ENCODE results near the gene MEIOB. TPM values are rescaled to one million over a fixed set of nuclear protein-coding genes. Genes with fewer than 3 reads are reported as not detected.

Gene MEIOB, protein sequence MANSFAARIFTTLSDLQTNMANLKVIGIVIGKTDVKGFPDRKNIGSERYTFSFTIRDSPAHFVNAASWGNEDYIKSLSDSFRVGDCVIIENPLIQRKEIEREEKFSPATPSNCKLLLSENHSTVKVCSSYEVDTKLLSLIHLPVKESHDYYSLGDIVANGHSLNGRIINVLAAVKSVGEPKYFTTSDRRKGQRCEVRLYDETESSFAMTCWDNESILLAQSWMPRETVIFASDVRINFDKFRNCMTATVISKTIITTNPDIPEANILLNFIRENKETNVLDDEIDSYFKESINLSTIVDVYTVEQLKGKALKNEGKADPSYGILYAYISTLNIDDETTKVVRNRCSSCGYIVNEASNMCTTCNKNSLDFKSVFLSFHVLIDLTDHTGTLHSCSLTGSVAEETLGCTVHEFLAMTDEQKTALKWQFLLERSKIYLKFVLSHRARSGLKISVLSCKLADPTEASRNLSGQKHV
- 11.7 TPM for polyA plus RNA-seq (2012; ENCODE audit: insufficient read length, low read depth)

DNA sequence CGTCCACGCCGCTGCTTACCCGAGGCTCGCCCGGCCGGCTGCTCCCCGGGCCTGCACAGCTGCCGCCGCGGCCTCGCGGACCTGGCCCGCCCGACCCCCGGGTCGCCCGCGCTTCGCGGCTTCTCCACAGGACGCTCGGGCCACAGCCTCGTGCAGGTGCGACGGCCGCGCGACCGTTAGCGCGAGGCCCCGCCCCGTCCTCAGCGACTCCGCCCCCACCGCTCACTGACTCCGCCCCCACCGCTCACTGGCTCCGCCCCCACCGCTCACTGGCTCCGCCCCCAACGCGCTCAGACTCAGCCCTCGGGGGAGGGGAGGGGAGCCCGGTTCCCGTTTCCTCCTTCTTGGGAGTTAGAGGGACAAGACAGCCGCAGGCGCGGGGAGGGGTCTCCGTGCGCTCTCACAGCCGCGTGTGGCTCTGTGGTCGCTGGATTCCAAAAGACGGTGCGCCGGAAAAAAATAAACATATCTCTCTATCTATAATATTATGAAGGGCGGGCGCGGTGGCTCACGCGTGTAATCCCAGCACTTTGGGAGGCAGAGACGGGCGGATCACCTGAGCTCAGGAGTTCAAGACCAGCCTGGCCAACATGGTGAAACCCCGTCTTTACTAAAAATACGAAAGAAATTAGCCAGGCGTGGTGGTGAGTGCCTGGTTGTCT lies at the start of gene MEIOB:
Gene MEIOB, minus strand, starts transcription at position 191 of the 662 bp plus-strand sequence. CDS start 3,989 bp downstream, outside the sequence.
- TF ChIP-seq TAF1 (IDR thresholded peaks at IDR 0.05; ENCODE audit: borderline replicate concordance, insufficient read depth, low read length), result no peak
- TF ChIP-seq POLR2AphosphoS5 (IDR thresholded peaks at IDR 0.05; ENCODE audit: low read depth, low read length), result no peak
- TF ChIP-seq FOXP2 (optimal IDR thresholded peaks at IDR 0.05; ENCODE audit: borderline replicate concordance, extremely low read depth, extremely low read length, insufficient read depth), result no peak
- no peak for TF ChIP-seq SIN3A (IDR thresholded peaks at IDR 0.05; ENCODE audit: borderline replicate concordance, insufficient read depth, low read length)
- TF ChIP-seq, protein P1, sequence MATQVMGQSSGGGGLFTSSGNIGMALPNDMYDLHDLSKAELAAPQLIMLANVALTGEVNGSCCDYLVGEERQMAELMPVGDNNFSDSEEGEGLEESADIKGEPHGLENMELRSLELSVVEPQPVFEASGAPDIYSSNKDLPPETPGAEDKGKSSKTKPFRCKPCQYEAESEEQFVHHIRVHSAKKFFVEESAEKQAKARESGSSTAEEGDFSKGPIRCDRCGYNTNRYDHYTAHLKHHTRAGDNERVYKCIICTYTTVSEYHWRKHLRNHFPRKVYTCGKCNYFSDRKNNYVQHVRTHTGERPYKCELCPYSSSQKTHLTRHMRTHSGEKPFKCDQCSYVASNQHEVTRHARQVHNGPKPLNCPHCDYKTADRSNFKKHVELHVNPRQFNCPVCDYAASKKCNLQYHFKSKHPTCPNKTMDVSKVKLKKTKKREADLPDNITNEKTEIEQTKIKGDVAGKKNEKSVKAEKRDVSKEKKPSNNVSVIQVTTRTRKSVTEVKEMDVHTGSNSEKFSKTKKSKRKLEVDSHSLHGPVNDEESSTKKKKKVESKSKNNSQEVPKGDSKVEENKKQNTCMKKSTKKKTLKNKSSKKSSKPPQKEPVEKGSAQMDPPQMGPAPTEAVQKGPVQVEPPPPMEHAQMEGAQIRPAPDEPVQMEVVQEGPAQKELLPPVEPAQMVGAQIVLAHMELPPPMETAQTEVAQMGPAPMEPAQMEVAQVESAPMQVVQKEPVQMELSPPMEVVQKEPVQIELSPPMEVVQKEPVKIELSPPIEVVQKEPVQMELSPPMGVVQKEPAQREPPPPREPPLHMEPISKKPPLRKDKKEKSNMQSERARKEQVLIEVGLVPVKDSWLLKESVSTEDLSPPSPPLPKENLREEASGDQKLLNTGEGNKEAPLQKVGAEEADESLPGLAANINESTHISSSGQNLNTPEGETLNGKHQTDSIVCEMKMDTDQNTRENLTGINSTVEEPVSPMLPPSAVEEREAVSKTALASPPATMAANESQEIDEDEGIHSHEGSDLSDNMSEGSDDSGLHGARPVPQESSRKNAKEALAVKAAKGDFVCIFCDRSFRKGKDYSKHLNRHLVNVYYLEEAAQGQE (IDR thresholded peaks at IDR 0.05; ENCODE audit: insufficient read depth in 1 of 2, low read depth in 2 of 2, low read length in 2 of 2), result no peak

DNA sequence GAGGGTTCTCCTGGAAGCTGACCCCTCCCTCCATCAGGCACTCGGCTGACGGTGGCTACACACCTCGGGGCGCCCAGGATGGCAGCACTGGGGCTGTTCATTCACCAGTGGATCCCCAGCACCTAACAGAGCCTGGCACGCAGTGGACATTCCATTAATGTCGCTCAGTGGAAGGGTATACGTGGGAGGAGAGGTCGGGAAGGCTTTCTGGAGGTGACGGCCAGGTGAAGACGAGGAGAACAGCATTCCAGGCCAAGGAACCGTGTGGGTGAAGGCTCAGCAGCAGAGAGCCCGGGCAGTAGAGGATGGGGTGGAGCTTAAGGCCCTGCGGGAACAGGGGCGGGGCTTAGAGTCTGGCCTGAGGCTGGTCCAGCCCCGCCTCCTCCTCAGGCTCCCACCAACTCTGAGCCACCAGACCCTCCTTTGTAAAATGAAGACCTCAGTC lies 48.8 kb upstream of the MEIOB start:
- TF ChIP-seq, protein P1 (IDR thresholded peaks at IDR 0.05; ENCODE audit: insufficient read depth in 1 of 2, low read depth in 2 of 2, low read length in 2 of 2), result no peak
- no peak for TF ChIP-seq TAF1 (IDR thresholded peaks at IDR 0.05; ENCODE audit: borderline replicate concordance, insufficient read depth, low read length)
- no peak for TF ChIP-seq FOXP2 (optimal IDR thresholded peaks at IDR 0.05; ENCODE audit: borderline replicate concordance, extremely low read depth, extremely low read length, insufficient read depth)
- no peak for TF ChIP-seq SIN3A (IDR thresholded peaks at IDR 0.05; ENCODE audit: borderline replicate concordance, insufficient read depth, low read length)
- TF ChIP-seq POLR2AphosphoS5 (IDR thresholded peaks at IDR 0.05; ENCODE audit: low read depth, low read length), result no peak

DNA sequence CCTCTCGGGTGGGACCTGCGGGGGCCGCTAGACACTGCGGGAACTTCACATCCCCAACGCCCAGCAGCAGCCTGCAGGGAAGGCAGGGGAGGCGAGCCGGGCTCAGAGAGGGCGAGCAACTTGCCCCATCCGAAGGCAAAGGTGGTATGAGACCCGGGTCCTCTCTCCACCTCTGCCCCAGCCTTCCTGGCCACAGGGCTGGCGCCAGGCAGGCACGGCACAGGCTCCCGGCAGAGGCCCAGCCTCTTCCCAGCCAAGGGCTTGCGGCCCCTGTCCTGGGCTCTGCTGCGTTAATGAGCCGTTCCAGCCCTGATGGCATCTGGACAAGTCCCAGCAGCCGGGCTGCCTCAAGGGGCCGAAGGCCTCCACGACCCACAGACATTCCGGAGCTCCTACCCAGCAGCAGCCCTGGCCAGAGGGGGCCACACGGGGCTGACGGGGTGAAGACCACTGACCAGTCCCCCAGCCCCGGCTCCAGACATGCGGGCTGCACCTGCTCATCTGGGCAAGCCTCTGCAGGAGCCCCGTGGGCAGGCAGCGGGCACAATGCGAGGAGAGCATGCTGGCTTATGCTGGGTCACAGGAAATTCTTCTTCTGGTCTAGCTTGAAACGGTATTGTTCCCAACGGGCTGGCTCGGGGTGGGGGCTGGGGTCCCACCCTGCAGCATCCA lies 47.5 kb upstream of the MEIOB start:
- TF ChIP-seq TAF1 (IDR thresholded peaks at IDR 0.05; ENCODE audit: borderline replicate concordance, insufficient read depth, low read length), result no peak
- TF ChIP-seq SIN3A (IDR thresholded peaks at IDR 0.05; ENCODE audit: borderline replicate concordance, insufficient read depth, low read length), result no peak
- TF ChIP-seq, protein P1 (IDR thresholded peaks at IDR 0.05; ENCODE audit: insufficient read depth in 1 of 2, low read depth in 2 of 2, low read length in 2 of 2), result no peak
- TF ChIP-seq FOXP2 (optimal IDR thresholded peaks at IDR 0.05; ENCODE audit: borderline replicate concordance, extremely low read depth, extremely low read length, insufficient read depth), result no peak
- TF ChIP-seq POLR2AphosphoS5 (IDR thresholded peaks at IDR 0.05; ENCODE audit: low read depth, low read length), result no peak

DNA sequence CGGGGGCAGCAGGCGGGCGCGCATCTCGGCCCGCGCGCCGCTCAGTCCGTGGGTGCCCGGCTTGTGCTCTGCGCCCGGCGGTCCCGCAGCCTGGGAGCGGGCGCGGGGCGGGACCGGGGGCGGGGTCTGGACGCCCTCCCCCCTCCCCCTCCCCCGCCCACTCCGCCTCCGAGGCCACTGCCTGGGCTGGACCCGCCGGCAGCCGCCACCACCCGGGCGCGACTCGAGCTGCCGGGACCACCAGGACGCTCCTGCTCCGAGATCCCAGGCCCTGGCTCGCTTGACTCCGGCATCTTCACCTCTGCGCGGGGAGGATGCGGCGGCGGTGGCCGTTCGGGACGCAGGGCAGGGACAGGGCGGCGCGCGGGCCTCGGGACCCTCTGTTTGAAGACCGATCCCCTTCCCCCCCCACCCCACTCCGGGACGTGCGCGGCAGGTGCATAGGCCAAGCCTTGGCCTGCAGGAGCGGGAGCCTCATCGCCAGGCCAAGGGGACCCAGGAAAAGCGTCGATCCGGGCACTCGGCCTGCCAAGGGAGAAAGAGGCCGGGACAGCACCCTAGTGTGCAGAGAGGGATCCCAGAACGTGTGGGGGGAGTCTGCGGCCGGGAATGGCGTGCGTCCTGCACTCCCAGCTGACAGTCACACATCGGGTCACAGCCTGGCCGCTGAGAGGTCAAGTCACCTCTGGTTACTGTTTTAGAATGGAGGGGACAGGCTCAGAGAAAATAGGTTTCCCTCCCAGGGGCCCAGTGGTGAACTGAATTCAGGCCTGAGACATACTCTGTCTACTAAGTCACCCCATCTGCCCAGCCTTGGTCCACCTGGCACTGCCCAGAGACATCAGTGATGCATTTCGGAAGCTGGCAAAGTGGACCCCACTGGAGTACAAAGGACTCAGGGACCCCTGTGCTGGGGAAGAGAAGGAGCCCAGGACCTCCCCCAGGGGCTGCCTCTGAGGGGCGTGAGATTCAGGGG lies 46.7 kb upstream of the MEIOB start, which contains the start of gene HS3ST6:
Gene HS3ST6, minus strand, starts transcription at position 65 of the 976 bp plus-strand sequence. CDS start 92 bp downstream, outside the sequence.
- TF ChIP-seq FOXP2 (optimal IDR thresholded peaks at IDR 0.05; ENCODE audit: borderline replicate concordance, extremely low read depth, extremely low read length, insufficient read depth), result no peak
- no peak for TF ChIP-seq POLR2AphosphoS5 (IDR thresholded peaks at IDR 0.05; ENCODE audit: low read depth, low read length)
- TF ChIP-seq TAF1 (IDR thresholded peaks at IDR 0.05; ENCODE audit: borderline replicate concordance, insufficient read depth, low read length), result no peak
- TF ChIP-seq SIN3A (IDR thresholded peaks at IDR 0.05; ENCODE audit: borderline replicate concordance, insufficient read depth, low read length), result no peak
- TF ChIP-seq, protein P1 (IDR thresholded peaks at IDR 0.05; ENCODE audit: insufficient read depth in 1 of 2, low read depth in 2 of 2, low read length in 2 of 2), result no peak
